H1 (cell line): Measurements from ENCODE around the gene GREB1.

ENCODE experiments used
- CHD1 ChIP-seq: IDR thresholded peaks from 2 replicates; pipeline ENCODE4 v1.6.1; 2012; ENCODE audit warnings: low read depth, low read length, improper control_type of control experiment
- CHD2 ChIP-seq: IDR thresholded peaks from 2 replicates; pipeline ENCODE4 v1.6.1; 2012; ENCODE audit warnings: low read length, improper control_type of control experiment
- CTCF ChIP-seq, 3 experiments: IDR thresholded peaks; 1 replicate in 2 of 3; 2 replicates in 1 of 3; pipeline versions ENCODE4 v1.5.1 to v1.6.1; 2011; ENCODE audit warnings: low read length in 3 of 3, mild to moderate bottlenecking in 3 of 3, inconsistent platforms in 2 of 3, low read depth in 1 of 3, moderate library complexity in 1 of 3; ENCODE audit not compliant: insufficient read depth in 1 of 3; ENCODE audit errors: control extremely low read depth in 1 of 3
- EP300 ChIP-seq, 2 experiments: IDR thresholded peaks; 1 replicate in 1 of 2; 2 replicates in 1 of 2; pipeline ENCODE4 v1.6.1; 2011 to 2012; ENCODE audit warnings: low read depth in 2 of 2, low read length in 2 of 2, mild to moderate bottlenecking in 2 of 2, borderline replicate concordance in 1 of 2, inconsistent platforms in 1 of 2, moderate library complexity in 1 of 2
- EZH2 ChIP-seq: fragments of 200-600 bp; sonication (generic); IDR thresholded peaks from 2 replicates; pipeline ENCODE4 v1.7.1; 2012; ENCODE audit warnings: low read depth, mild to moderate bottlenecking, moderate library complexity, low read length, inconsistent platforms; ENCODE audit not compliant: severe bottlenecking
- HDAC2 ChIP-seq, 2 experiments: fragments of 300-600 bp in 1 of 2; sonication (generic) in 1 of 2; IDR thresholded peaks; 2 replicates each; pipeline ENCODE4 v1.6.1; 2011 to 2012; ENCODE audit warnings: low read depth in 2 of 2, low read length in 2 of 2, mild to moderate bottlenecking in 2 of 2, moderate library complexity in 2 of 2, borderline replicate concordance in 1 of 2, inconsistent platforms in 1 of 2
- POLR2A ChIP-seq, 2 experiments: IDR thresholded peaks; 1 replicate in 1 of 2; 2 replicates in 1 of 2; pipeline ENCODE4 v1.6.1; 2011; ENCODE audit warnings: low read depth in 2 of 2, low read length in 2 of 2, mild to moderate bottlenecking in 2 of 2; ENCODE audit errors: control extremely low read depth in 1 of 2
- RAD21 ChIP-seq, 2 experiments: IDR thresholded peaks in 1 of 2; conservative IDR thresholded peaks in 1 of 2; 2 replicates each; pipeline ENCODE4 v1.6.1; 2011; ENCODE audit warnings: low read depth in 2 of 2, low read length in 2 of 2, improper control_type of control experiment in 1 of 2, inconsistent platforms in 1 of 2, mild to moderate bottlenecking in 1 of 2, moderate library complexity in 1 of 2
- TAF1 ChIP-seq: IDR thresholded peaks from 2 replicates; pipeline ENCODE4 v1.6.1; 2011; ENCODE audit warnings: mild to moderate bottlenecking, low read depth, low read length
- YY1 ChIP-seq: IDR thresholded peaks from 2 replicates; pipeline ENCODE4 v1.6.1; 2011; ENCODE audit warnings: low read depth, mild to moderate bottlenecking, low read length

- TF ChIP-seq EZH2 (no peak), CTCF (IDR thresholded peaks at IDR 0.05; ENCODE audit: control extremely low read depth in 1 of 3, insufficient read depth in 1 of 3, low read depth in 1 of 3, low read length in 3 of 3) (no peak), EP300 (IDR thresholded peaks at IDR 0.05; ENCODE audit: borderline replicate concordance in 1 of 2, low read depth in 2 of 2, low read length in 2 of 2) (no peak), CHD1 (no peak), TAF1 (no peak), YY1 (no peak), HDAC2 (IDR thresholded peaks at IDR 0.05; ENCODE audit: borderline replicate concordance in 1 of 2, low read depth in 2 of 2, low read length in 2 of 2) (no peak), RAD21 (IDR thresholded peaks at IDR 0.05 in 1 of 2, conservative IDR thresholded peaks at IDR 0.05 in 1 of 2; ENCODE audit: low read depth in 2 of 2, low read length in 2 of 2) (no peak), CHD2 (no peak), POLR2A (IDR thresholded peaks at IDR 0.05; ENCODE audit: control extremely low read depth in 1 of 2, low read depth in 2 of 2, low read length in 2 of 2) (no peak)
Measured at GRCh38 chr2:11524470-11524869, 9.4 kb upstream of the GREB1 start.
